Astrocyte of the cerebellum (primary cell): Measurements from ENCODE around the gene RTP5.

Source experiments
- DNase-seq: peaks from one replicate; pipeline ENCODE4 v3.0.0-alpha.2; 2011; ENCODE audit warnings: low read depth
- H3K4me3 ChIP-seq: 2 replicates; pipeline ENCODE4 v1.5.1; 2011; ENCODE audit warnings: mild to moderate bottlenecking, low read depth, low read length, moderate library complexity
- in situ Hi-C: cut with HindIII; loops from 2 replicates; pipeline ENCODE4 v1.10.0; 2017; ENCODE audit warnings: low sequenced_read_pairs
- TF ChIP-seq, protein P1 (sequence below): IDR thresholded peaks from 2 replicates; pipeline ENCODE4 v1.5.1; 2012; ENCODE audit warnings: low read length, low read depth, moderate library complexity, mild to moderate bottlenecking; ENCODE audit errors: missing control alignments

RTP5 gene

DNA sequence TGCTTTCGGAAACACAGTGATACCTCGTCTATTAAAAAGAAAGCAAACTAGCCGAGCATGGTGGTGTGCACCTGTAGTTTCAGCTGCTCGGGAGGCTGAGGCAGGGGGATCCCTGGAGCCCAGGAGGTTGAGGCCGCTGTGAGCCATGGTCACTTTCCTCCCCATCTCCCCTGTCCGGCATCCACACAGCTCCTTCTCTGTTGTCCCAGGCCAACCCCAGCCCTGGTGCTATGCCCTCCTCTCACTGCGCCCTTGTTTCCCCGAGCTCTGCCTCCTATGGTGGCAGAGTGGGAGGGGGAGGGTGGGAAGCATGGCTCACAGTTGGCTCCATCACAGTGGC is 15.4 kb downstream of the RTP5 start:
- H3K4me3 ChIP-seq: no peak overlapping the region
- no peak for DNase-seq
- TF ChIP-seq, protein P1, sequence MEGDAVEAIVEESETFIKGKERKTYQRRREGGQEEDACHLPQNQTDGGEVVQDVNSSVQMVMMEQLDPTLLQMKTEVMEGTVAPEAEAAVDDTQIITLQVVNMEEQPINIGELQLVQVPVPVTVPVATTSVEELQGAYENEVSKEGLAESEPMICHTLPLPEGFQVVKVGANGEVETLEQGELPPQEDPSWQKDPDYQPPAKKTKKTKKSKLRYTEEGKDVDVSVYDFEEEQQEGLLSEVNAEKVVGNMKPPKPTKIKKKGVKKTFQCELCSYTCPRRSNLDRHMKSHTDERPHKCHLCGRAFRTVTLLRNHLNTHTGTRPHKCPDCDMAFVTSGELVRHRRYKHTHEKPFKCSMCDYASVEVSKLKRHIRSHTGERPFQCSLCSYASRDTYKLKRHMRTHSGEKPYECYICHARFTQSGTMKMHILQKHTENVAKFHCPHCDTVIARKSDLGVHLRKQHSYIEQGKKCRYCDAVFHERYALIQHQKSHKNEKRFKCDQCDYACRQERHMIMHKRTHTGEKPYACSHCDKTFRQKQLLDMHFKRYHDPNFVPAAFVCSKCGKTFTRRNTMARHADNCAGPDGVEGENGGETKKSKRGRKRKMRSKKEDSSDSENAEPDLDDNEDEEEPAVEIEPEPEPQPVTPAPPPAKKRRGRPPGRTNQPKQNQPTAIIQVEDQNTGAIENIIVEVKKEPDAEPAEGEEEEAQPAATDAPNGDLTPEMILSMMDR: no peak
- in situ Hi-C loops: no loop called here

DNA sequence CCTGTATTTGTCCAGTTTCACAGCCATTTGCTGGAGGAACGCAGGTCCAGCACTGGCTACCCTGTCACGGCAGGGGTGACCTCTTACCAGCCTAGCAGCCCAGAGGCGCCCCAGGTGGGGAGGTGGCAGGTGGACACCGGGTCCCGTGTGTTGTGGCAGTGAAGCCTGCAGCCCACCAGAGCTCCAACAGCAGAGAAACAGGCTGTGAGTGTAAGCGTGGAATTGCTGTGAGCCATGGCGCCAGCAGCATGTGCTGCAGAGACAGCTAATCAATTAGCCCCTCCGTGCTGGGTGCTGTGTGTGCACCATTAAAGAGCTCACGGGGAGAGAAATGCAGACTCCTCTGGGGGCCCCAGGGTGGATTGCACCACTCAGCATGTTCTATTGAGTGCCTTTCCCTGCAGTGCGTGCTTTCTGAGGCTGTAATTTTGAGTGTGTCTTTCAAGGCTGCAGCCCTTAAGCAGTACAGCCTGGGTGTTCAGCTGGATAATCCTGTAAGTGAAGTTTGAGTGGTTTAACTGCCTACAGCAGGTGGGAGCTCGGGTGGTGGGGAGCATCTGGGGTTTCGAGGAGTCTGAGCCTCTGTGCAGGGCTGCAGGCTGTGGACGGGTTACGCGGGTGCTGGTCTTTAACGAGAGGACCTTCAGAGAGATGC is 15.9 kb downstream of the RTP5 start:
- DNase-seq: no peak
- in situ Hi-C loops: no loop called here
- TF ChIP-seq, protein P1: no peak
- no peak overlapping the region for H3K4me3 ChIP-seq

DNA sequence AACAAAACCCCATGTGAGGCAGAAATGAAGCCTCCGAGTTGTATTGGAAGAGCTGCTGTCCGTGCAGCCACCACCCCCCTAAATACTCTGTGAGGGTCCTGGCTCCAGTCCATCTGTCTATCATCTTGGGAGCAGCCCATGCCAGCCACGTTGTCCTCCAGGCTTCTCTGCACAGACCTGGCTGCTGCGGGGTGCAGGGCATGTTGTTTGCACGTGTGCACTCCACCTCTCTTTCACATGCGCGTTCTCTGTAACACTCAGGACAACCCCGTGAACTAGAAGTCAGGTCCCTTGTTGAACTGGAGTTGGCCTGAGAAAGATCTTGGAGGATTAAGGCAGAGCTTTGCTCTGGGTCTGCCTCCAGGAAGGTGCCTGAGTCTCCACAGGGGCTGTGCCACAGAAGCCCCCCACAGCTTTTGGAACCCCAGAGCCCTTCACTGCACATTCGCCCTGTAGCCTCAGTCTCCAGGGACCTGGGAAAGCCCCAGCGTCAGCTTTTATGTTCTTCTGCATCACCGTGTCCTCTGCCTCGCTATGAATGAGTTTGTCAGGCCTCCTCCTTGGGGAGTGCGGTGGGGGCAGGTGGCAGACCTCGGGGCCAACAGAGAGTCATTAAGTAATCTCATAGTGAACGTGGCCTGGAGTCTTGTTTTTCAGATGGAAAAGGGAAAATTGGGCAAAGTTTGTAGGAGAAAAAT is 16.6 kb downstream of the RTP5 start:
- H3K4me3 ChIP-seq: no peak overlapping the region
- no peak for DNase-seq
- TF ChIP-seq, protein P1: no peak
- in situ Hi-C loops: no loop called here

DNA sequence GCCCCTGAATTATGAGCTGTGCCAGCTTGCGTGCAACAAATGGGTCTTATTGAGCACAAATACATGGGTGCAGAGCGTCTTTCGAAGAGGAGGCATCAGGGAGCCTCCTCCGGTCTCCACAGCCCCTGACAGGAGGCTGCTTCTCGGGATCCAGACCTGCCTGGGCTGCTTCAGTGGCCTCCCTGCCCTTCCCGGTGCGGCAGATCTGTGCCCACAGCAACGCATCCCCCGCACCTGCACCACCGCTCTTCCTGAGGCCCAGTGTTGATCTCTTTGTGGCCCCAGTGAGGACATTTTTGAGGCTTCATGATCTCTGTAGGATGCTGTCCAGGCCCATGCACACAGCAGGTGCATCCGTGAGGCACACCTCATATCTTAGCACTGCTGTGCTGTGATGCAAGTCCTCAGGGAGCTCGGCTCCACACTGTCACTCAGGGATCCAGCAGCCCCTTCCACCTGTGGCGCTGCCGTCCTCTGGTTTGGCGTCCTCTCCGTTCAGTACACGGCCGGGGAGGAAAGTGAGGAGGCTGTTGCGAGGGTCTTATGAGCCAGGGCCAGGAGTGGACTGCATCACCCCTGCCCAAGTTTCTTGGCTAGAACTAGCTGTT is 17.4 kb downstream of the RTP5 start:
- no peak overlapping the region for H3K4me3 ChIP-seq
- TF ChIP-seq, protein P1: no peak
- no peak for DNase-seq
- in situ Hi-C loops: no loop called here

DNA sequence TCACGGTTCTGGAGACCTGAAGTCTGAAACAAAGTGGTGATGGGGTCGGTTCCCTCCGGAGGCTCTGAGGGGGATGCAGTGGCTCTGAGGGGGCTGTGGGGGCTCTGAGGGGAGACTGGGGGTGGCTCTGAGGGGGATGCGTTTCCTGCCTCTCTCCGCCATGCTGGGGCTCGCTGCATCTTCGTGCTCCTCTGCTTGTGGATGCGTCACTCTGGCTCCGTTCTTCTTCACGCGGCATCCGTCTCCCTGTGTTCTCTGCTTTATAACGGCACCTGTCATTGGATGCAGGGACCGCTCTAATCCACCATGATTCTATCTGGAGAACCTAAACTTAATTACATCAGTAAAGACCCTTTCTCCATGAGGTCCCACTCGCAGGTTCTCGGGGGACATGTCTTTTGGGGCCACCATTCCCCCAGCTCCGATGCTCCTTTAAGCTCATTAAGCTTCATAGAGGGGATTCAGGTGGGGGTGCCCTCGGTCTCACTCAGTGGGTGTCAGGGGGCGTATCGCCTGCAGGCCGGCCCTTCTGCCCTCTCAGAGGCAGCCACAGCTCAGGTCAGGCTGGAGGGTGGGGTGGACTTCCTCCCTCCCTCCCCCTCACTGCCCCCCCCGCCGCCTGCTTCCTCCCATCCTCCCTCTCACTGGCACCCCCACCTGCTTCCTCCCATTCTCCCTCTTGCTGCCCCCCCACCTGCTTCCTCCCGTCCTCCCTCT is 18.4 kb downstream of the RTP5 start:
- in situ Hi-C loops: no loop called here
- no peak overlapping the region for H3K4me3 ChIP-seq
- no peak for DNase-seq
- TF ChIP-seq, protein P1: no peak

DNA sequence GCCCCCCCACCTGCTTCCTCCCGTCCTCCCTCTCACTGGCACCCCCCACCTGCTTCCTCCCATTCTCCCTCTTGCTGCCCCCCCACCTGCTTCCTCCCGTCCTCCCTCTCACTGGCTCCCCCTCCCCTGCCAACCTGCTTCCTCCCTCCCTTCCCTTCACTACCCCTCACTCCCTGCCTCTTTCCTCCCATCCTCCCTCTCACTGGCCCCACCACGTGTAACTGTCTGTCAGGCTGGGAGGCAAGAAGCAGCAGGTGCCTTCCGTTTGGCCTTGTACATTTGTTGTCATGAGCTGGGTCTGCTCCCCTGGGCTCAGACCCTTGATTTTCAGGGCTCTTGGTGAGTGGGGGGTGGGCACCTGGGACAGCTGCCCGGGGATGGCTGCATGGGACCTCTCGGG is 19.1 kb downstream of the RTP5 start:
- TF ChIP-seq, protein P1: no peak
- no peak for DNase-seq
- in situ Hi-C loops: no loop called here
- H3K4me3 ChIP-seq: no peak overlapping the region
